CD4-positive, alpha-beta T cell treated with Interleukin-21 for 1 hour (primary cell): ENCODE data around the gene CPXCR1.
"Not testable (repeated sequence)": the region's sequence is repeated elsewhere in the genome, so short reads cannot be mapped to it uniquely, and the experiment has no call there.

Experiments
- DNase-seq: peaks from one replicate; pipeline ENCODE4 v3.0.0-alpha.2; 2020

Gene CPXCR1

GRCh38 chrX:88746925-88747324, at the start of gene CPXCR1:
TSS of gene CPXCR1 (plus strand) at chrX:88747225. CDS start at chrX:88753415, 6,190 bp downstream.
- DNase-seq: no peak

GRCh38 chrX:88735835-88736234, 11.2 kb upstream of the CPXCR1 start:
- DNase-seq: no peak

- not testable (repeated sequence) for DNase-seq
These were observed 810 bp upstream of the CPXCR1 start for GRCh38 chrX:88746215-88746614.

- not testable (repeated sequence) for DNase-seq
These were observed 5.3 kb downstream of the CPXCR1 start for GRCh38 chrX:88752339-88752738.

- DNase-seq: no peak
These were observed 42.8 kb downstream of the CPXCR1 start for GRCh38 chrX:88789825-88790224.
